OCI-LY3 (cell line): Measurements from ENCODE around the gene BAMBI.

ENCODE experiments used
- CTCF ChIP-seq: fragments of 200-600, 300-600 bp; sonication (generic); IDR thresholded peaks from 2 replicates; pipeline ENCODE4 v1.5.1; 2014; ENCODE audit warnings: antibody characterized with exemption, low read length, low read depth
- EZH2phosphoT487 ChIP-seq: fragments of 200-600 bp; shearing (Covaris generic); IDR thresholded peaks from 2 replicates; pipeline ENCODE4 v1.6.1; 2018; ENCODE audit warnings: antibody characterized with exemption, mixed run types, low read depth

GRCh38 chr10:28628184-28628893 is 49.0 kb upstream of the BAMBI start:
- TF ChIP-seq CTCF: peak; percentile 82
- no peak for TF ChIP-seq EZH2phosphoT487
